Activated naive CD8-positive, alpha-beta T cell treated with anti-CD3 and anti-CD28 coated beads, Interleukin-2, amount 50 U/mL, for 16 hours (primary cell): ENCODE measurements around the gene PTPRC.

Source experiments
- DNase-seq: peaks from one replicate; pipeline ENCODE4 v3.0.0-alpha.2; 2020; ENCODE audit warnings: low read depth, low spot score

Gene PTPRC

DNA sequence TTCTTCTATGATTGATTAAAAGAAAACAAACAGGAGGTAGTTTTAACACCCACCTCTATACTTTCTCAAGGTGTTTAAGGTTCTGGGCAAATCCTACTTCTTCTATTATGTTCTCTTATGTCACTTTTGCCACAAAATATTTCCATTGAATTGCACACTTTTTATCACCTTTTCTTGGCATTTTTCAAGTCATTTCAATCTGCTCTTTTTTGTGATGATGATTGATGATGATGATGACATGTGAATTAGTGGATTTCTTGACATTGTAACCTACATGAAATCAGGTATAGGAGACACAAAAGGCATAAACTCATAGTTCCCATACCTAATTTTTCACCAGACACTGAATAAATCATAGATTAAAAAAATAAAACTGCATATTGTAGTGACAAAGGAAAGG, 4.1 kb downstream of the PTPRC start:
- DNase-seq: no peak

DNA sequence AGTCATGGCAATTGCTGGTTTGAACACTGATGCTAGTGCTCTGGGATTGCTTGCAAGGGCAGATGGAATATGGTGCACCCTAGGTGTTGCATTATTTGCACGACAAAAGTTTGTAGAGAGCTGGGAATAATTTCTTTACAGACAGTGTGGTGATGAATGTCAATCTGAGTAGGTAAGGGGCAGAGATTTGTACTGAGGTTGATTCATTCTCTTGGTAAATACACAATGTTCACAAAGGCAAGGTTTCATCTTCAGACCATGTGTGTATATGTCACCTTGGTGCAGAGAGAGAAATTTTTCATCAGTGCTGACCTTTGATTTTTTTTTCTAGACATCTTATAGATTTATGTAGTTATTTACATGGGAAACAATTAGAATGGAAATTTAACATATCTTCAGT, 5.0 kb downstream of the PTPRC start:
- DNase-seq: no peak

DNA sequence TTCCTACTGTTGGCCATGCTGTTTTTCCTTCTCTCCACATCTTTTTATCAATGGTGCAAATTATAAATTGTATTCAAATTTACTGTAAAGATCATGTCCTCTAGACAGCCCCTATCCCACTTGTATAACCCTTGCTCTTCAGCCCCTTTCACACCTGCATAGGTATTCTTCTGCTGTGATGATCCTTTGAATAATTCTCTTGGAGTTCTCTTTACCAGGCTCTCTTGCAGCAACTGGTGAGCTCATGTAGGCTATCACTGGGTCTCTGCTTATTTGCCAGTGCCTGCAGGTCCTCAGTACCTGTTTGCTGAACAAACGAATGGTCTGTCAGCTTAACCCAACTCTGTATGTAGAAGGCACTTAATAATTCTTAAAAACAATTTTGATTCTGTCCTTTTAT, 8.2 kb downstream of the PTPRC start:
- no peak for DNase-seq

DNA sequence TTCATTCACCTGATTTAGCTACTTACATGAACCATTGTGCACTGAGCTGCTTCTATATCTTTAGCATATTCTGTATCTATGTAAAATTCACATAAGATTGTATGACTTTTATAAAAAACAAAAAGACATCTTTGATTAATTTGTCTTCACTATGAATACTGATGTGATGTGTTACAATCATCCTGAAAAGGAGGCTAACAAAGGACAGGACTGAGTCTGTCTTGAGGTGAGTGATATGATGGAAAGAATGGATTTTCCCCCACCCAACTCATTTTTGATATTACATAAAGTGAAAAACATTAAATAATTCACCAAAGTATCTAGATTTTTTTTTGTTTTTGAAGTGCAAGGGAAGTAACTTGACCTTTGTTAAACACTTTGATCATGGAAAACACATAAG, 9.8 kb downstream of the PTPRC start:
- DNase-seq: no peak

DNA sequence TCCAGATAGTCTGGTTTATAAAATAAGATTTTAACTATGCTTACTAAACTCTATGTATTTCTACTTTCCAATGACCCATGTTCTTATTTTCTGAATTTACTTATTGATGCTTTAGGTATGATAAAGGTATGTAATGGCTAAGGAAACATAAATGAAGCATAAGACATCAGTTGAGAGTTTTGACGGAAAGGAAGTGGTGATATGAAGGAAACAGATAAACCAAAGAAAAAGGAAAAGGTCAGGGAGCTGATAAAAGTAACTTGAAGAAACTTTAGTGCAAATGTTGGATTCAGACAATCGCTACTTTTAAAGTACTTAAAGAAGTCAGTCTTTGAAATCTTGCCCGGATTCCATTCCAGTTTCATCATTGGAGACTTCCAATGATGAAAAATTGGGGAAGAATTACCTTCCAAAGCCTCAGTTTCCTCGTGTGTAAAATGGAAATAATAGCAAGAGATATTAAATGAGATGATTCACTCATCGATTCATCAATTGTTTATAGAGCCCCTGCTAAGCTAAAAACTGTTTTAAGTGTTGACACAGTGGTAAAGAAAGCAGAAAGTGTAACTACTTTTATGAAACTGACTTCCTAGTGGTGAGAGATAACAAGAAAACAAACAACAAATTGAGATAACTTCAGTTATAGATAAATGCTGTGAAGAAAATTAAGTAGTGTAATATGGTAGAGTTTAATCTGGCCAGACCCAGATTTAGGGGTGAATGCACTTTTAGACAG, 10.6 kb downstream of the PTPRC start:
- no peak for DNase-seq

DNA sequence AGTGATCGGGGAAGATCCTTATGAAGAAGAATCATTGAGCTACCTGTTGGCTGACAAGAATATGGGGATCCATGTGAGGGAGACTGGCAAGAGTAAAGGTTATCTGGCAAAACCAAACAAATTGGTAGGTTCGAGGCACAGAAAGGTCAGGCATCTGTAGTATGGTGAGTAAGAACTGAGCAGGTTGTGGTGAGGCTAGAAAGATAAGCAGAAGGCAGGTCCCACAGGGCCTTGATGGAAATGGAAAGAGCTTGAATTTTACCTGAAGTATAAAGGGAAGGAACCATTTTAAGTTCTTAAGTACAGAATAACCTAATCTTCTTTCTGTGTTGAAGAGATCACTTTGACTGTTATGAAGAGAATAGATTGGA, 11.1 kb downstream of the PTPRC start:
- DNase-seq: no peak

DNA sequence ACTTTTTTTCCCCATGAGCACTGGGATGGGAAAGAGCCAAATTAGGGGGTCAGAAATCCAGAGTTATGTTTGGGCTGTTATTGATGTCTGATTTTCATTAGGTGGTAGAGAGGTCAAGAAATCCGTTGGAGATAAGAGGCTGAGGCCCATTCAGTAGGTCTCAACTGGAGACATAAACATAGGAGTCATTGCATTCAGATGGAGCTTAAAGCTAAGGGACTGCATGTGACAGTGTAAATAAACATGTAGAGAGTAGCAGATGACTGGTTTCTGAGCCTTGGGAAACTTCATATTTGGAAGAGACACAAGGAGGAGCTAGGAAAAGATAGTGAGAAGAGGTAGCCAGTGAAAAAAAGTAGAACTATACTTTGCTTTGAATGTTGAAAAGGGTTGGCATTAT, 11.7 kb downstream of the PTPRC start:
- DNase-seq: no peak

DNA sequence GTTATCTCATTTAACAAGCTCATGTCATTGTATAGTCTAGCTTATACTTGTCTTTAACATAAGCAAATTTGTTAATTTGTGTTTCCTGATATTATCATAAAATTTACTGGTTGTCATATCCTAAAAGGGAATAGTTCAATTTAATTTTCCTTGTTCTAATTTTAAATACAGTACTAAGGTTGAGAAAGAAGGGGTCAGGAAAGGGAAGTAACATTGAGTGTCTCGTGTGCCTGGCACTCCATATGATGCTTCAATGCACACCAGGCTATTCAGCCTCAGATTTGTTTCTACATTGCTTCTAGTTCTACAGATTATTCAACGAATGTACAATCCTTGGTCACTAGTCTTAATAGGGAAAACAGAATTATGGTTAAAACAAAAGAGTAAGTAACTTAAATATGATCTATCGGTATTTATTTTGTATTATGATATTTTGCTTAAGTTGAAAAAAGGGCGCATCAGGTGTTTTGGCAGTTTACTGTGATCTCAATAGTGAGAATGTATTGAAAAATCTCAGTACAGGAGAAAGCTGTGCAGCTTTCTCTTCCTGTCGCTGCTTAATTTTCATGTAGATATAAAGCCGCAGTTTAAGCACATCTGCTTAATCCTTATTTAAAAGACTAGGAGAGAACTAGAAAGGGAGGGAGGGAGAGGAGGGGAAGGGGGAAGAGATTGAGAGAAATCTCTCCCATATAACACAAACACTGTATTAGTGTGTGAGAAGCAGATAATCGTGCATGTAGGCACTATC, 13.0 kb downstream of the PTPRC start:
- no peak for DNase-seq

DNA sequence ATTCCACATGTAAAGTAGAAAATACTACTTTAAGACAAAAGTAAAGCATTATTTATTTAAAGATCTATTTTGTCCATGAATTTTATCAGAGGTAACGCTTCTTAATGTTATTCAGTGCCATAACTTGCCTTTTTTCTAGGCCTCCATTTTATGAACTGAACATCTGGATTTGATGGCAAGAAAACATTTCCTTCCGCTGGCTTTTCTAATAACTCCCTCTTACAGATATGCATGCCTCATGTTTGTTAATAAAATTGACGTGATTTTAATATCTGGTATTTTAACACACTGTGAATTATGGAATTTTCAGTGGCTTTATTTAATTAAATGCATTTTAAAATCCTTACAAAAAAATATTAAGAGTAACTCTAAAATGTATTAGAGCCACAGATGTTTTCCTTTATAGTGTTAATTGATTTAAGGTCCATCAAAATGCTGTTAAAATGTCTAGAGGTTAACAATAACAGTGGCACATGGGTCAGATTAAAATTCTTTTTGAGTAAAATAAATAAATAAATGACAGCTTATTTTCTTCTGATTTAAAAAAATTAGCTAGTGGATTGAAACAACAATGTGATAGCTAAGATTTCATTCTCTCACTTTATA, 15.1 kb downstream of the PTPRC start:
- DNase-seq: no peak

DNA sequence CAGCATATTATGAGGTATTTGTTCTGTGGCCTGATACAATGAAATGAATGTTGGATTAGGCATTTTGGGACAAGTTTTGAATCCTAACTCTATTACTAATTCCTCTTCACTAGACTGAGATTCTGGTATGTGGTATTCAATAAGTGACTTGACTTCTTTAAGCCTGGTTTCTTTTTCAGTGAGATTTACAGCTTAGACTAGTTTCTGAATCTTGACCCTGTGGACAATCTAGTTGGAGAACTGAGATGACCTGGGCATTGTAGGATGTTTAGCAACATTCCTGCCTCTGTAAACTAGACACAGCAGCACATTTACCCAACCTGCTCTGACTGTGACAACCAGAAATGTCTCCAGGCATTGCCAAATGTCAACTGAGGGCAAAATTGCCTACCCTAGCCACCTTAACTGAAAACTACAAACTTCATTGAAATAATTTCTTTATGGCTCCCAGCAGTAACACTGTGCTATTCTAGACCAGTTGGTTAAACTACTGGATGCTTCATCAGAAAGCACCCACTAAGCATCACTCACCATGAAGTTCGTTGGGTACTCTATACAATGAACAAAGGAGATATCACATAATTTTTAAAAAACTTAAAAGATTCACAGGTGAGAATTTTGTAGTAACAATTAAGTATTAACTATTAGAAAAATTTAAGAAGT, 16.8 kb downstream of the PTPRC start:
- no peak for DNase-seq

DNA sequence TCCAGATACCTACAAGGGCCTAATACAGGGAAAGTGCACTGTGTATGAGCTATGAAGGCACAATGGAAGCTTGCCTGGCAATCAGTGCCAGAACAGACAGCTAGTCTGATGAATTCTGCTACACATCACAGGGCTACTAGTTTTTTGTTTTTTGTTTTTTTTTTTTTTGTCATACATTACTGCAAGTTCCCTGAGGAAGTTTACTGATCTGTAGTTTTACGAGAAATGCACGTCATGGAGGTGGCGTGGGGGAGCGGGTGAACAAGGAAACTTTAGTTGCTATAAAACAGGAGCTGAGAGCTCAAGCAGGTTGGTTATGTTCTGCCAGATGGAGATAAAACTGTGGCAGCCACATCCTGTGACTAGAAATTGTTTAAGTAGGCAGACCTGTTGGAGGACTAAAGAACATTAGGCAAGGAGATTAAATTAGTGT, 17.7 kb downstream of the PTPRC start:
- no peak for DNase-seq

DNA sequence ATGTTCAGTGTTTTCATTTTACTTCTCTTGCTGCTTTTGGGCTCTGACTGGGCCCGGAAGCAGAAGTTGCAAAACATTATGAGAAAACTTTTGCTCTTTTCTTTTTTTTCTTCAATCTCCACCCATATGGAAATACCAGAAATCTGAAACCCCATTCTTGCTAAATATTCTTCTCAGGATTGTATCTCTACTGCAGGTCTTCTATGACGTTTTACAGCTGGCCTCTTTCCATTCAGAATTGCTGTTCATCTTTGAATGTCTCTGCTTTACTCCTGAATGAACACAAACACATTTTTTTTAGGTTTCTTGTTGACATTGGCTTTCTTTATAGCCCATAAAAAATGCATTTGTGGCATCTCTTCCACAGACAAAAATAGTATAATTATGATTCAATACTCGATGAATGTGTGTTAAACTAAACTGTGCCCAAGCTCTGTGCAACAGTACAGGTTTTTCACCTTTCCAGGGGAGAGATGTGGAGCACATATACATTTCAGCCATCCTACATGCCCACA, 18.8 kb downstream of the PTPRC start:
- DNase-seq: no peak

DNA sequence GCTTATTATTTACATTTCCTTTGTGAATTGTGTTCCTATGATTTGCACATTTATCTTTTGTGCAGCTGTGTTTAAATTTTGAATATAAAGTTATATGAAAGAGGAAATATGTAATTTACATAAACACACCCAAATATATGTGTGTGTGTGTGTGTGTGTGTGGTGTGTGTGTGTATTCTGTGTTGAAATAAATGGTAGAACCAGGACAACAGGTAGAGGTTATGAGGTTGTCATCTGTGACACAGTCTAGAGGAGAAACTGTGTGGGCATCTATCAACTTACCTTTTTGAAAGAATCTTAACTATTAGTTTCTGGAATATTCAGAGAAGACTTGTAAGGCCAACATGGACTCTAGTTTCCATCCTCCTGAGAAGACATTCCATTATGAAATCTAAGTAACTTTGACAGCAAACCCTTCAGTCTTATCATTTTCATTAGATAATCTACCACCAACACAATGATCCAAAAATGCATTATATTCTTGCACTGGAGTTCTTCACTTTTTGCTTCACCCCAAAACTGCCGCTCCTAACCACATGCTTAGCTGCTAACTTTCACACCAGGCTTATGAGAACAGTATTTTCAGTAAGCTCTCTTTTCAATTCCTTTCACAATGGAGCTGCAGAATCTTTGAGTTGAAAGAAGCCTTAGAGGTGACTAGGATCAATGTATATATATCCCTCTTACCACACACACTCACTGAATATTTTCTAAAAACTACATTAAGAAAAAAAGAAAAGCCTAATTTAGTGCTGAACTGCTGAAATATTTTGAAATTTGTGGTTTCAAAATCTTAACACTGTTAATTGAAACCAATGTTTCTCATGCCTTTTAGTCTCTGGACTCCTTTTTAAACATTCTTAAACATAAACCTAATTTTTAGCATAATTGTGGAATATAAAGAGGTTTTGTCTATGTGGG, 21.8 kb downstream of the PTPRC start:
- no peak for DNase-seq

DNA sequence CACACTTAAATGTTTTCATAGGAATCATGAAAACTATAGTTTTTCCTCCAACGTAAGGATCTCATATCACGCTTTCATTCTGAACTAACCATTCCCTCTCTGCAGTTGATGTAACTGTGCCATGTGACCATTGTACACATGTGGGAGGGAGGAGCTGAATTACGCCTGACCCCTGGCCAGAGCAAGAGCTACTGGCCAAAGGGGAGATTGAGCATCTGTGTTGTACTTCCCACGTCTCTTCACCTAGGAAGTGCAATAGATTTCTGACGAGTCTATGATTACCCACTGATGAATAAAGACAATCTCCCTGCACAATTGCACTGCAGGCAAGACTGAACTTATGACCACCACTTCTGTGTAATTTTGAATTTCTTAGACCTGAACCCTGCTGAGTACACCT, 24.0 kb downstream of the PTPRC start:
- no peak for DNase-seq

DNA sequence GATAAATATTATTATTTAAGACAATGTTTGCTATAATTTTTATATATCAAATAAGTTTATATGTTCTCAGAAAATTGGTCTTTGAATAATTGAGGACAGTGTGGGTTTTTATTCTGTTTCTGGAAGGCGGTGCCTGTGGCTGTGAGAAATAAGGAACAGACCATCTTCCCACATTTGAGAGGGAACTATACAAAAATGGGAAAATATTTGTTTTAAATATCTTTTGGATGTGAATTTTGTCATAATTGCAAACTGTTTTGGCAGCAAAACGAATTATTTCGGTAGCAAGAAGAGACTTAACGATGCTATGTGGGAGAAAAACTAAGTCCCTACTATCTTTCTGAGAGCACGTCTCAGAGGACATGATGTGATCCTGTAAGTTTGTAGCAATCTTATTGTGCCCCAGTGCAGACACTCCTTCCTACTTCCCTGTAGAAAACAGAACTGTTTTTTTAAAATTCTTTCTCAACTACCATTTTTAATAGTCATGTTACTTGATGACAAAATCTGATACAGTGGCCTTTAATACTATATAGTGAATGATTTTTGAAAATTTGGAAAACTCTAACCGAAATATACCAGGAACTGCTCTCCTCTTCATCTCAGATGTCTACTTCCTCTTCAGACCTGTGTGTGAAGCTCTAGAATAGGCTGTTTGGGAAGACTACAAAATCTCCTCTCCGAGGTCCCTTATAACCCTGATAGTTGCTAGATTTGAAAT, 25.4 kb downstream of the PTPRC start:
- no peak for DNase-seq

DNA sequence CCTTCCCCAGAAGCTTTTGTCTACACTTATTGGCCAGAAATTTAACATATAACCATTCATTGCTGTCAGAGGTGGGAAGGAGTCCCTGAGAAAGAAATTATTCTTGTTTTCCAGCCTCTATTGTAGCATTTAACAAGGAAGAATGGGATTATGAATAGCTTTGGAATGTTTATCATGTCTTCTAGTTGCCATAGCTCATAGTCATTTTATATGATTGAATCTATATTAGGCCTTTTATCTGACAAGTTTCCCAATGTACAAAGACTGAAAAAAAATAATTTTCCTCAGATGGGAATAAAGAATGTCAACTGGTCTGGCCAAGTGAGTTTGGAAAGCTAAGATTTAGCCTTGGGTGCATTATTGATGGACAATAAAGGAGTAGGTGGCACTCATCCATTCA, 28.3 kb downstream of the PTPRC start:
- no peak for DNase-seq

DNA sequence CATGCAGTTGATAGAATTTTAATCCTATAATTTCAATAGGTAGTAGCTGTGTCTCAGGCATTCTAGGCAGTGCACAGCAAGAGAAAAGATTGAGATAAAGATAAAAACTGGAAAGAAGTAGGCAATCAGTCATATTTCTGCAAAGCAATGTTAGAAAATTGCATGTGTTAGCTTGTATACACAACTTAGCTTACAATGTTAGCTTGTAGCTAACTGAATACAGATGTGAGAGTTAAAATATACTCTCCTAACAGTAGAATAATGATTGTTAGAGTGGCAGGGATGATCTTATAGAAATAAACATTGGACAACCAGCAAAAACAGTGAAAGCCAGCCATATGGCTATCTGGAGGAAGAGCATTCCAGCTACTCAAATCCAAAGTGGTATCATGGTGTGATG, 29.0 kb downstream of the PTPRC start:
- DNase-seq: no peak

DNA sequence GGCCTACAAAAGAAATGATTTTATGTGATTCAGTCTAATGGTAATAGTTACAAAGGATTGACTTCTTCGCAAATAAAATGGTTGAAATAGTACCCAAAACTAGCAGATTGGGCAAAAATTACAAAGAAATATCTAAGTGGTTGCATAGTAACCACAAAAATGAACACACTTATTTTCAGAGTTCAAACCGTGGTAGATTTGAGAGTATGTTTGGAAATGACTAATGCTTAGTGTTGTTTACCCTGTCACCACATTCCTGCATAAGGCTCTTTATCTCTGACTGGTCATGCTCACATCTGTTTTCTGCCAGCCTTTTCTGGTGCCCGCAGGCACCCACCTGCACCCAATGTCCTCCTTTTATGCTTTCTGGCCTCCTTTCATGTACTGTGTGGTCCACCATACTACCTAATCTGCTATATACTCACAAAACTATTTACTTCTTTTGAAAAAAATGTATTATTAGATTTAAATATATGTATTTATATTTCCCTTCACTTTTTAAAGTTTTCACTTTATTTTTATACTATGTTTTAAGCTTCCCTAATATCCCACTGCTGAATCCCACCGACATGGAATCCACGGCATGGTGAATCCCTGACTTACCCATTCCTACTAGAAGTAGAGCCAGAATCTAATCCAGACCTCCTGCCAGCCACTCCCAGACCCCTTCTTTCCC, 30.3 kb downstream of the PTPRC start:
- no peak for DNase-seq

DNA sequence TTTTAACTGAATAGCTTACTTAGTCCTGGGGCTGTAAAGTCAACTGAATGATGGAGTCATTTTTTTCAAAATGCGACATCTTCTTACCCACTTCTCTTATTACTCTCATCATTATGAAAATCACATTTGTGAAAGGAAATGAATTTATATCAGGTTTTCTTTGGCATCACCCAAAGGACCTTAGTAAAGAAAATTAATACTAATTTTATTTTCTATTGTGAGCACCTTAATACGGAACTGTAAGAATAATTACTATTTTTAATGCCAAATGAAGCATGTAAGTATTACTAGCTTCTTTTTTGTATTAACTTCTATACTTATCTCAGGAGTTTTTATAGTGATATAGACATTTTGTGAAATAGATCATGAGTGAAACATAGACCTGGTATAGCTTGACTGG, 30.9 kb downstream of the PTPRC start:
- DNase-seq: no peak

DNA sequence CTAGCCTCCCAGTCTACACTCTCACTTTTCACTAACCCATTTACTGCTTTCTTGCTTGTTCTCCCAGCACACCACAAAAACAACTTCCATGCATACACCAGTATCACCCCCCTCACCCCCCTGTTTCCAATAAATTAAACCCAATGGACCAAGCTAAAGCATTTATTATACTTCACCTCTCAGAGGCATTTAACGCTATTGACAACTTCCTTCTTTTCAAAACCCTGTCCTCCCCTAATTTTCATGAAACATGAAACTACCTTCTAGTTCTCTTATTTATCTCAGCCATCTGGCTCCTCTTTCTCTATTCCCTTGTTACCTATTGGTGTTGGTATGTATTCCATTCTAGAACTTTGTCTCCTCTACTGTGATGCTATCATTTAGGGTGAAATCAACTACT, 32.3 kb downstream of the PTPRC start:
- no peak for DNase-seq
